GM10847 (cell line): ENCODE data around the gene HUS1B.

Source experiments
- POLR2A ChIP-seq: IDR thresholded peaks from 2 replicates; pipeline ENCODE4 v1.6.1; 2011; ENCODE audit not compliant: insufficient read length; ENCODE audit errors: extremely low read depth

The HUS1B gene

GRCh38 chr6:650098-650497 lies 6.8 kb downstream of the HUS1B start:
- no peak for TF ChIP-seq POLR2A

GRCh38 chr6:642805-643204 lies 14.1 kb downstream of the HUS1B start:
- TF ChIP-seq POLR2A: no peak

DNA sequence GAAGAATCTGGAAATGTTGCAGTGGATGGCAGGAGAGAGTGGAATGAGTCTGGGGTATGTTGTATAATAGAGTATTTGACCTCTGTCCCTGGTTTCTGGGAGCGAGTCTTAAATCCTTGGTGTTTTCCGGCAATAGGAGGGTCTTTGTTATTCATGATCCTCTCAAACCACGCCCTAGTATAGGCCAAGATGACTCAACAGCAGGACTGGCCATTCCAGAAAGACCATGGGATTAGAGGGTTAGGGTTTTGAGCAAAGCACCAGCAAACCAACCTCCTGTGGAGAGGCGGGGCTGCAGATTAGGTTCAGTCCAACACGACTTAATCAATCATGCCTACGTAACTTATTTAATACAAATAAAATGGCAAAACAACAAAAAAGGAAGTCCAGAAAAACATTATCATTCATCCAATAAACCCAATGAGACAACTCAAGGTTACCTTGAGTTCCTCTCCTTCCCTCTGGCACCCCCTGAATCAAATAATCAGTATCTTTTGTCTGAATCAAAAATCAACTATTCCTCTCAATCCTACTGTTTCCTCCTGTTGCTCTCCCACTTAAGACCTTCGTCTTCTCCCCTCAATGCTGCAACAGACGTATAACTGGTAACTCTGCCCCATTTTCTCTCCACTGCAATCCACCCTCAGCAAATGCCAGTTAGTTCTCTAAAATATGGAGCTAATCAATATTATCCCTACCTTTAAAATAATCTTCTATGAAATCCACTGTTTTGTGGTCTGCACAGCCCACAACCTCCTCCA lies 15.5 kb downstream of the HUS1B start:
- TF ChIP-seq POLR2A: no peak

- TF ChIP-seq POLR2A: no peak
Measured at GRCh38 chr6:636488-636887, 20.4 kb downstream of the HUS1B start.

- TF ChIP-seq POLR2A: no peak
Measured at GRCh38 chr6:635233-635632, 21.7 kb downstream of the HUS1B start.

- no peak for TF ChIP-seq POLR2A
Measured at GRCh38 chr6:633611-634010, 23.3 kb downstream of the HUS1B start.

- no peak for TF ChIP-seq POLR2A
Measured at GRCh38 chr6:628766-629165, 28.1 kb downstream of the HUS1B start.

DNA sequence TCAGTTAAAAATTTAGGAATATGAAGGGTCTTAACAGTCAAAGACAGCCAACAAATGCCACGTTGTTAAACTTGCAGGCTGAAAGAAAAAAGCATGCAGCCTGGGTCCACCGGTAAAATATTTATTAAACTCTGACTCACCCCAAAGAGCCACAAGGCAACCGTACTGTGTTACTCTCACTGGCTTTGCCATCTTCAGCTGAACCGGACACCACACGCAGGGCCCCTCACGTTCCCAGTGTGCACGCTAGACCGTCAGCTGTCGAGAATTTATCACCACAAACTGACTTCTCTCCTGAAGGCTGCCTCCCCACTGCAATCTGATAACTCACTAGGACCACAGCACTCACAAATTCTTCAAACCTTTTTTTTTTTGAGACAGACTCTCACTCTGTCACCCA lies 30.7 kb downstream of the HUS1B start:
- TF ChIP-seq POLR2A: no peak

GRCh38 chr6:624979-625378 lies 31.9 kb downstream of the HUS1B start:
- TF ChIP-seq POLR2A: no peak

GRCh38 chr6:622462-622861 lies 34.4 kb downstream of the HUS1B start:
- no peak for TF ChIP-seq POLR2A

- TF ChIP-seq POLR2A: no peak
Measured at GRCh38 chr6:621931-622330, 35.0 kb downstream of the HUS1B start.

DNA sequence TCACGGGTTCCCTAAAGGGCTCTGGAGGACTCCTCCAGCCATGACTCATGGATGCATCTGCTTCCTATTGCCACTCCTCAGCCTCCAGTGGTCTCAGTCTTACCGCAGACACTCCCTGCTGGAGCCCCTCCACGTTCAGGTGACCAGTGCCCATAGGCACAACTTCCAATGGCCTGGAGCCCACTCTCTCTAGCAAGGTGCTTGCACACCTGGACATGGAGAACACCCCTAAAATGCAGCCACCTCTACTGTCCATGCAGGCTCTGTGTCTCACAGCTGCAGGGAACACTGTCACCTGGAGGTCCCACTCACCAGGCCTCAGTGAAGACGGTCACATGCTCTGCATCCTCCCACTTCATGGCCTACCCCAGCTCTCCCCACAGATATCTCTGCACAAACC lies 36.0 kb downstream of the HUS1B start:
- TF ChIP-seq POLR2A: no peak

DNA sequence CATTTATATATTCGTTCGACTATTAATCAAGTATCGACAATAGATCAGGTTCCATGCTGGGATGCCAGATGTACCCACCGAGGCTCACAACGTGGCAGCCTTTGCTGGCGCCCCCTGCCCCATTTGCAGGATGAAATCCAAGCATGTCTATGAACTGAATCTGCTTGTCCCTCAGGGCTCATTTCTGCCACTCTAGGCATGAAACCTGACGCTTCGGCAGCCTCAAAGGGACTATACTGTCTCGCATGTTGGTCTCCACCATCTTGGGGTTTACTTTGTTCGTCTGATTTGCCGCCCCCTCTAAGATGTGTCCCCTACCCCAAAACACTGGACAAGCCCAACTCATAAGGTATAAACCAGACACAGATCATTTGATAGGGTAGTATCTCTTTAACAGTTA lies 36.7 kb downstream of the HUS1B start:
- no peak for TF ChIP-seq POLR2A

DNA sequence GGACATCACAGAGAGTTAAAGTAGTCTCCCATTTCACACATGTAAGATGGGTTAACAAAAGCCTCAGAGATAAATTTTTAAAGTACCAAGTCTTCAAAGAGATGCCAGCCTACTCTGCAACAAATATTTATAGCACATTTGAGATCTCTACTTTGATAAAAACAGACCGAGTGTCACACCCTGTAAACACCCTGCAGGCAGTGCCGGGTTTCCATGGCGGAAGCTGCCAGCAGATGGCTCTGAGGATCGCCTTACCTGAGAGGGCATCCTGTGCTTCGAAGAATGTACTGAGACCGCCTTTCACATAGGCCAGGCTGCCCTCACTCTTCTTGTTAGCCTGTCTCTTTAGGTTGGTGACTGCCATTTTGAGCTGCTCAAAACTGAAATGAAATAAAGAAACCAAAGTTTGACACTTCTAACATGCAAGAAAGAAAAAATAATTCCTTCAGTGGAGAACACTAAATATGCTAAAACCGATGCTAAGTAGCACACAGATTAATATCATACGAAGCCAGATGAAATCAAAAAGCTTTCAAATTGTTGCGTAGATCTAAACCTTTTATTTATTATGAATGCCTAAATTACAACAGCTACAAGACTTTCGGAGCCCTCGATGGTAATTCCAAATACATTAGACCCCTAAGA lies 39.3 kb downstream of the HUS1B start:
- no peak for TF ChIP-seq POLR2A

DNA sequence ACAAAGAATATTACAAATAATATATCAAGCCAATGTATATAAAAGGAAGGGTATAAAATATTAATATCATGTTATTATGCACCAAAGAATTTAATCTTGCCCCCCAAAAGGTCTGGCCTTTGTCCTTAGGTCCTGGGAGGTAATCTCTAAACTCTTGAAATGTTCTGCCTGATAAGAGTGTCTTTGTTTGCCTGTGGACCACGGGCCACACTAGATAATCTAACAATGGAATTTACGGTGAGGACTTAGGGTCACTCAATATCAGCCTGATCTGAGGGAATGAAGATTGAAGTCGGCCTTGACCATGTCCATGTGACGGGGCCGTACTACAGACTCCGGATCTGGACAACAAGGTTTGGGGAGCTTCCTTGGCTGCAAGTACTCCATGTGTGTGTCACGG lies 42.9 kb downstream of the HUS1B start:
- TF ChIP-seq POLR2A: no peak

DNA sequence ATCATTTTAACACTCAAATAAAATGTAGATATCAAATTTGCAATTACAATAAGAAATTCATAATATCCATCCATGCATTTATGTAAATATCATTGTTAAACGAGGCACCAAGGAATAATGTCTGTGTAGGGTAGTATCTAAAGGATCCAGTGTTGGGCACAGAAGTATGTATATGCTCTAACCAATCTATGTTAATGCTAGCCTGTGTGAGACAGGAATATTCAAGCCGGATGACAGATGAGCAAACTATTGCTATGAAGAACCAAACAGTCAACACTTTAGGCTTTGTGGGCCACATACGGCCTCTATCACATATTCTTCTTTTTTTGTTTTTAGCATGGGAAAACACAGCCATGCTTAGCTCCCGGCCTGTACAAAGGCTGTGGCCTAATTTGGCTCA lies 45.0 kb downstream of the HUS1B start:
- TF ChIP-seq POLR2A: no peak

DNA sequence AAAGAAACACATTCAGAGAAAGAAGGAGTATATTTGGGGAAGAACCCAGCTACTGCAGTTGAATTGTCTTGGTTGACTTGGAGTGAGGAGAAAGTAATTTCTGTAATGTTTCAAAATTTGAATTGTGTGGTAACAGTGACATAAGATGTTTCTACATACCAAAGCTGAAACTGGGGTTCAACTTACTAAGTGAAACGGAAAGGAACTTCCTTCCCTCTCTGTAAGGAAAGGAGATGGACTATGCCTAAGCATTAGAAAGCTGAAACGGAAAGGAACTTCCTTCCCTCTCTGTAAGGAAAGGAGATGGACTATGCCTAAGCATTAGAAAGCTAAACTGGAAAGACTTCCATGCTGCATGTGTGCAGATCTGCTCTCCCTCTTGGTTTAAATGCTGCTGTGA lies 46.0 kb downstream of the HUS1B start:
- TF ChIP-seq POLR2A: no peak
